H9 (cell line): ENCODE measurements around the gene GPR137B. TPM values are rescaled to one million over a fixed set of nuclear protein-coding genes. Genes with fewer than 3 reads are reported as not detected.

Experiments used
- DNase-seq: peaks from one replicate; pipeline ENCODE4 v3.0.0-alpha.2; 2017
- H2AFZ ChIP-seq: one replicate; pipeline ENCODE4 v1.6.1; 2013; ENCODE audit warnings: mild to moderate bottlenecking, low read length, control low read depth, moderate library complexity
- H2AK5ac ChIP-seq: 2 replicates; pipeline ENCODE4 v1.6.1; 2013; ENCODE audit warnings: low read length, control low read depth, mixed read lengths; ENCODE audit not compliant: insufficient read length
- H2BK120ac ChIP-seq: one replicate; pipeline ENCODE4 v1.6.1; 2013; ENCODE audit warnings: low read depth, mild to moderate bottlenecking, low read length, control low read depth, inconsistent platforms; ENCODE audit not compliant: poor library complexity, severe bottlenecking
- H2BK12ac ChIP-seq: 2 replicates; pipeline ENCODE4 v1.6.1; 2013; ENCODE audit warnings: low read length, control low read depth, mixed read lengths, low read depth; ENCODE audit not compliant: insufficient read length
- H2BK15ac ChIP-seq: 2 replicates; pipeline ENCODE4 v1.6.1; 2013; ENCODE audit warnings: low read depth, low read length, control low read depth
- H2BK20ac ChIP-seq: one replicate; pipeline ENCODE4 v1.6.1; 2013; ENCODE audit warnings: low read depth, mild to moderate bottlenecking, low read length, control low read depth, inconsistent platforms; ENCODE audit not compliant: poor library complexity, severe bottlenecking
- H2BK5ac ChIP-seq: 2 replicates; pipeline ENCODE4 v1.6.1; 2013; ENCODE audit warnings: low read length, control low read depth, mixed read lengths; ENCODE audit not compliant: insufficient read length
- H3K14ac ChIP-seq: 2 replicates; pipeline ENCODE4 v1.6.1; 2013; ENCODE audit warnings: low read length, control low read depth; ENCODE audit not compliant: insufficient read depth
- H3K18ac ChIP-seq: 2 replicates; pipeline ENCODE4 v1.6.1; 2013; ENCODE audit warnings: low read depth, mild to moderate bottlenecking, mixed read lengths, low read length, control low read depth; ENCODE audit not compliant: insufficient read length
- H3K23ac ChIP-seq: 2 replicates; pipeline ENCODE4 v1.6.1; 2013; ENCODE audit warnings: low read length, control low read depth, mixed read lengths, low read depth; ENCODE audit not compliant: insufficient read length
- H3K23me2 ChIP-seq: 2 replicates; pipeline ENCODE4 v1.6.1; 2013; ENCODE audit warnings: low read depth, mild to moderate bottlenecking, mixed read lengths, low read length, control low read depth; ENCODE audit not compliant: insufficient read length, poor library complexity, severe bottlenecking
- H3K27ac ChIP-seq: 2 replicates; pipeline ENCODE4 v1.5.1; 2013; ENCODE audit warnings: low read length, control low read depth, mixed read lengths, low read depth; ENCODE audit not compliant: insufficient read length
- H3K27me3 ChIP-seq: 2 replicates; pipeline ENCODE4 v1.6.1; 2013; ENCODE audit warnings: low read length, control low read depth, inconsistent platforms; ENCODE audit not compliant: insufficient read depth
- H3K4ac ChIP-seq: 2 replicates; pipeline ENCODE4 v1.6.1; 2013; ENCODE audit warnings: low read depth, mild to moderate bottlenecking, control low read depth, inconsistent platforms, low read length, moderate library complexity
- H3K4me1 ChIP-seq: 2 replicates; pipeline ENCODE4 v1.6.1; 2013; ENCODE audit warnings: low read length, control low read depth, inconsistent platforms; ENCODE audit not compliant: insufficient read depth
- H3K4me2 ChIP-seq: 2 replicates; pipeline ENCODE4 v1.6.1; 2013; ENCODE audit warnings: low read length, control low read depth, mixed read lengths; ENCODE audit not compliant: insufficient read length, insufficient read depth
- H3K56ac ChIP-seq: 2 replicates; pipeline ENCODE4 v1.6.1; 2013; ENCODE audit warnings: low read depth, mild to moderate bottlenecking, mixed read lengths, low read length, control low read depth; ENCODE audit not compliant: insufficient read length
- H3K79me1 ChIP-seq: 2 replicates; pipeline ENCODE4 v1.6.1; 2013; ENCODE audit warnings: low read depth, mild to moderate bottlenecking, moderate library complexity, low read length, control low read depth, inconsistent platforms; ENCODE audit not compliant: insufficient read depth, poor library complexity, severe bottlenecking
- H3K79me2 ChIP-seq: 2 replicates; pipeline ENCODE4 v1.6.1; 2013; ENCODE audit warnings: low read length, control low read depth, inconsistent platforms; ENCODE audit not compliant: insufficient read depth
- H3K9ac ChIP-seq: 2 replicates; pipeline ENCODE4 v1.6.1; 2013; ENCODE audit warnings: low read length, control low read depth, mixed read lengths; ENCODE audit not compliant: insufficient read length; ENCODE audit errors: extremely low read depth
- H3K9me3 ChIP-seq: one replicate; pipeline ENCODE4 v1.6.1; 2013; ENCODE audit warnings: low read depth, low read length, inconsistent platforms; ENCODE audit not compliant: control insufficient read depth
- H3T11ph ChIP-seq: one replicate; pipeline ENCODE4 v1.6.1; 2013; ENCODE audit warnings: mild to moderate bottlenecking, low read length, control low read depth, inconsistent platforms
- H4K20me1 ChIP-seq: one replicate; pipeline ENCODE4 v1.6.1; 2013; ENCODE audit not compliant: control insufficient read depth, insufficient read length, insufficient read depth
- H4K5ac ChIP-seq: 2 replicates; pipeline ENCODE4 v1.6.1; 2013; ENCODE audit warnings: low read depth, mild to moderate bottlenecking, mixed read lengths, low read length, control low read depth; ENCODE audit not compliant: insufficient read length
- H4K8ac ChIP-seq: replicated peaks from 2 replicates; pipeline ENCODE4 v1.6.1; 2013; ENCODE audit warnings: low read length, control low read depth, mixed read lengths, low read depth; ENCODE audit not compliant: insufficient read length
- H4K91ac ChIP-seq: 2 replicates; pipeline ENCODE4 v1.6.1; 2013; ENCODE audit warnings: low read depth, mild to moderate bottlenecking, moderate library complexity, mixed read lengths, low read length, control low read depth; ENCODE audit not compliant: insufficient read length
- H3K27ac Mint-ChIP-seq, 3 experiments: 2 replicates in 2 of 3; 3 replicates in 1 of 3; pipeline ENCODE4 v1.8.0; 2020 to 2021; ENCODE audit warnings: mixed read lengths in 3 of 3, mild to moderate bottlenecking in 1 of 3, moderate library complexity in 1 of 3
- H3K27me3 Mint-ChIP-seq: 2 replicates; pipeline ENCODE4 v1.8.0; 2021; ENCODE audit warnings: low read depth, mild to moderate bottlenecking, moderate library complexity, mixed read lengths
- H3K36me3 Mint-ChIP-seq, 3 experiments: 2 replicates in 2 of 3; 3 replicates in 1 of 3; pipeline ENCODE4 v1.8.0; 2020 to 2021; ENCODE audit warnings: low read depth in 3 of 3, mixed read lengths in 3 of 3; ENCODE audit not compliant: insufficient read depth in 1 of 3
- H3K4me1 Mint-ChIP-seq, 2 experiments: 2 replicates each; pipeline ENCODE4 v1.8.0; 2020; ENCODE audit warnings: mixed read lengths in 2 of 2
- H3K4me3 Mint-ChIP-seq, 2 experiments: 2 replicates in 1 of 2; 3 replicates in 1 of 2; pipeline ENCODE4 v1.8.0; 2020 to 2021; ENCODE audit warnings: mild to moderate bottlenecking in 2 of 2, mixed read lengths in 2 of 2, moderate library complexity in 1 of 2
- H3K9me3 Mint-ChIP-seq, 2 experiments: 2 replicates in 1 of 2; 3 replicates in 1 of 2; pipeline ENCODE4 v1.8.0; 2020; ENCODE audit warnings: mild to moderate bottlenecking in 2 of 2, mixed read lengths in 2 of 2, moderate library complexity in 1 of 2
- CTCF ChIP-seq: fragments of 200-600 bp; sonication (generic); conservative IDR thresholded peaks from 3 replicates; pipeline ENCODE4 v1.8.0; 2021; ENCODE audit warnings: antibody characterized with exemption, mild to moderate bottlenecking
- WGBS: extraction: QIAGEN DNeasy Blood & Tissue Kit; methylation state at CpG from one replicate; pipeline ENCODE4 v1.1.7; 2013; ENCODE audit warnings: missing lambda C conversion rate, low lambda C conversion rate, mixed read lengths; ENCODE audit not compliant: insufficient read length; ENCODE audit errors: extremely low coverage; 5-methylcytosine and 5-hydroxymethylcytosine counted together
- total RNA-seq: library from RNA; stranded (reverse); gene quantifications from 2 replicates; pipeline ENCODE4 v1.2.1, GENCODE V29; 2021

GPR137B gene
- total RNA-seq, 1 experiment from 2014 or later = 5.9 TPM

- H4K5ac ChIP-seq = no peak overlapping the region
- H3K27ac ChIP-seq = no peak overlapping the region
- H3K4ac ChIP-seq = no peak overlapping the region
- Mint-ChIP-seq H3K9me3 (no peaks in the 10 kb centered on the region), H3K4me3 (no peak overlapping the region), H3K27ac (no peak overlapping the region), H3K36me3 (no peaks in the 10 kb centered on the region), H3K4me1 (peaks cover 6 to 8% of the 10 kb centered on the region in 2 experiments), H3K27me3 (peaks cover 4% of the 10 kb centered on the region)
- no peak overlapping the region for H3K4me2 ChIP-seq
- WGBS = no CpG with 5 or more reads among the region's 7 CpGs
- no peak overlapping the region for H3K14ac ChIP-seq
- no peaks in the 10 kb centered on the region for H4K20me1 ChIP-seq
- H3K18ac ChIP-seq = no peak overlapping the region
- no peak overlapping the region for H3K56ac ChIP-seq
- no peak overlapping the region for H2BK120ac ChIP-seq
- H3K27me3 ChIP-seq = no peaks in the 10 kb centered on the region
- no peak for TF ChIP-seq CTCF
- H2AK5ac ChIP-seq = no peak overlapping the region
- no peaks in the 10 kb centered on the region for H3K79me1 ChIP-seq
- H3T11ph ChIP-seq = no peak overlapping the region
- no peak overlapping the region for H4K8ac ChIP-seq
- H2BK15ac ChIP-seq = no peak overlapping the region
- H2AFZ ChIP-seq = no peak overlapping the region
- no peaks in the 10 kb centered on the region for H3K79me2 ChIP-seq
- peaks cover 2% of the 10 kb centered on the region; the same call in 1 of the 2 replicates for H3K4me1 ChIP-seq
- H3K9me3 ChIP-seq = no peaks in the 10 kb centered on the region
- no peak overlapping the region for H3K9ac ChIP-seq
- DNase-seq = no peak
- H4K91ac ChIP-seq = no peak overlapping the region
- H3K23me2 ChIP-seq = no peaks in the 10 kb centered on the region
- H2BK5ac ChIP-seq = no peak overlapping the region
- H2BK12ac ChIP-seq = no peak overlapping the region
- no peak overlapping the region for H3K23ac ChIP-seq
- H2BK20ac ChIP-seq = no peak overlapping the region
Observed at GRCh38 chr1:236108027-236108648, 34.2 kb upstream of the GPR137B start.
